HCT116 (cell line): ENCODE data around the gene SCN1B.
A peak's percentile ranks its signal among the peaks of the same experiment; 100 is the strongest.

Source experiments
- CEBPB ChIP-seq: IDR thresholded peaks from 2 replicates; pipeline ENCODE4 v1.6.1; 2012; ENCODE audit warnings: low read depth
- EGR1 ChIP-seq: IDR thresholded peaks from 2 replicates; pipeline ENCODE4 v1.6.1; 2012; ENCODE audit warnings: low read depth
- FOSL1 ChIP-seq: IDR thresholded peaks from 2 replicates; pipeline ENCODE4 v1.6.1; 2012; ENCODE audit warnings: low read depth
- JUND ChIP-seq: IDR thresholded peaks from 2 replicates; pipeline ENCODE4 v1.6.1; 2012
- POLR2AphosphoS5 ChIP-seq: IDR thresholded peaks from 2 replicates; pipeline ENCODE4 v1.6.1; 2011; ENCODE audit warnings: mild to moderate bottlenecking, low read depth, low read length, moderate library complexity
- TF ChIP-seq, protein P1 (sequence below), 3 experiments: fragments of 200-600 bp in 1 of 3; sonication (generic) in 1 of 3; IDR thresholded peaks in 2 of 3; conservative IDR thresholded peaks in 1 of 3; 2 replicates each; pipeline ENCODE4 v1.5.1; 2012 to 2017; ENCODE audit warnings: low read depth in 2 of 3, low read length in 2 of 3, antibody characterized with exemption in 1 of 3, borderline replicate concordance in 1 of 3, control low read depth in 1 of 3, mild to moderate bottlenecking in 1 of 3, mixed read lengths in 1 of 3, mixed run types in 1 of 3, moderate library complexity in 1 of 3; ENCODE audit not compliant: insufficient read depth in 1 of 3

DNA sequence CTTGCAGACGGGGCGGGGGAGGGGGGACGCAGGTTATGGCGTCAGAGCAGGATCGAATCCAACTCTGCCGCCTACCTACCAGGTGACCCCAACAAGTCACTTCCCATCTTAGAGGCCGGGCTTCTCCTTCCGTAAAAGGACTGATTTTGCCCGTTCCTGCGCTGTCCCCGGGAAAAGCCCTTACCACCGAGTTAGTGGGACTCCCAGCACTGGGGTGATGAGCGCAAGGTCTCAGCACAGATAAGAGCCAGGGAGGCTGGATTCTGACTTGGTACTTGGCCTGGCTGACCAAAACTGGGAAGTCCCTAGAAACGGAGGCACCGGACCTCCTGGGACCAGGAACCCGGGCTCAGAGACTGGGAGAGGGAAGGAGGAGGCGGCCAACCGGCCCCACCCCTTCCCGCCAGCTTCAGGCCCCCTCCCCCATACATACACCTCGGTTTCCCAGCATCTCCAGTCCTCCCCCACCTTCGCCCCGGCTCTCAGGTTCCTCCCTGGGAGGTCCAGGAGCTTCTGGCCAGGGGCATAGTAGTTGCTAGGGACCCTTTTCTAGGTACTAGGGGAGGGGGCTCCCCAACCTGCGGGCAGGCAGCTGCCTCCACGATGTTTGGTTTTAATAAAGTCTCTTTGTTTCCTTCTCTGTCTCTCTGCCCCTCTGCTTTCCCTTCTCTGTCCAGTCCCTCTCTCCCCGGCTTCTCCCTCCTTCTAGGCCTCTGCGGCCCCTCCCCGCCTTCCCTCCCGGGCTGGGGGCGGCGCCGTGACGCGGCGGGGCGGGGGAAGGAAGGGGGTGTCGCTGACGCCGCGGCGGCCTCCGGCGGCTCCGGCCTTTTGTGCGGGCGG is 30.6 kb upstream of the SCN1B start, which contains the start of gene GRAMD1A:
- TF ChIP-seq EGR1 (peak; percentile 44; the same call in 1 of the 2 replicates), FOSL1 (no peak), JUND (no peak), POLR2AphosphoS5 (peak; percentile 83), CEBPB (no peak)
- TF ChIP-seq, protein P1, sequence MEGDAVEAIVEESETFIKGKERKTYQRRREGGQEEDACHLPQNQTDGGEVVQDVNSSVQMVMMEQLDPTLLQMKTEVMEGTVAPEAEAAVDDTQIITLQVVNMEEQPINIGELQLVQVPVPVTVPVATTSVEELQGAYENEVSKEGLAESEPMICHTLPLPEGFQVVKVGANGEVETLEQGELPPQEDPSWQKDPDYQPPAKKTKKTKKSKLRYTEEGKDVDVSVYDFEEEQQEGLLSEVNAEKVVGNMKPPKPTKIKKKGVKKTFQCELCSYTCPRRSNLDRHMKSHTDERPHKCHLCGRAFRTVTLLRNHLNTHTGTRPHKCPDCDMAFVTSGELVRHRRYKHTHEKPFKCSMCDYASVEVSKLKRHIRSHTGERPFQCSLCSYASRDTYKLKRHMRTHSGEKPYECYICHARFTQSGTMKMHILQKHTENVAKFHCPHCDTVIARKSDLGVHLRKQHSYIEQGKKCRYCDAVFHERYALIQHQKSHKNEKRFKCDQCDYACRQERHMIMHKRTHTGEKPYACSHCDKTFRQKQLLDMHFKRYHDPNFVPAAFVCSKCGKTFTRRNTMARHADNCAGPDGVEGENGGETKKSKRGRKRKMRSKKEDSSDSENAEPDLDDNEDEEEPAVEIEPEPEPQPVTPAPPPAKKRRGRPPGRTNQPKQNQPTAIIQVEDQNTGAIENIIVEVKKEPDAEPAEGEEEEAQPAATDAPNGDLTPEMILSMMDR (IDR thresholded peaks at IDR 0.05 in 2 of 3, conservative IDR thresholded peaks at IDR 0.05 in 1 of 3; ENCODE audit: borderline replicate concordance in 1 of 3, insufficient read depth in 1 of 3, low read depth in 2 of 3, low read length in 2 of 3) = no peak
